Effector CD8-positive, alpha-beta T cell (primary cell): ENCODE results near the gene AKNAD1.

ENCODE experiments used
- DNase-seq: peaks from one replicate; lab custom pipeline; 2025; lab: John Stamatoyannopoulos, UW

Gene AKNAD1

DNA sequence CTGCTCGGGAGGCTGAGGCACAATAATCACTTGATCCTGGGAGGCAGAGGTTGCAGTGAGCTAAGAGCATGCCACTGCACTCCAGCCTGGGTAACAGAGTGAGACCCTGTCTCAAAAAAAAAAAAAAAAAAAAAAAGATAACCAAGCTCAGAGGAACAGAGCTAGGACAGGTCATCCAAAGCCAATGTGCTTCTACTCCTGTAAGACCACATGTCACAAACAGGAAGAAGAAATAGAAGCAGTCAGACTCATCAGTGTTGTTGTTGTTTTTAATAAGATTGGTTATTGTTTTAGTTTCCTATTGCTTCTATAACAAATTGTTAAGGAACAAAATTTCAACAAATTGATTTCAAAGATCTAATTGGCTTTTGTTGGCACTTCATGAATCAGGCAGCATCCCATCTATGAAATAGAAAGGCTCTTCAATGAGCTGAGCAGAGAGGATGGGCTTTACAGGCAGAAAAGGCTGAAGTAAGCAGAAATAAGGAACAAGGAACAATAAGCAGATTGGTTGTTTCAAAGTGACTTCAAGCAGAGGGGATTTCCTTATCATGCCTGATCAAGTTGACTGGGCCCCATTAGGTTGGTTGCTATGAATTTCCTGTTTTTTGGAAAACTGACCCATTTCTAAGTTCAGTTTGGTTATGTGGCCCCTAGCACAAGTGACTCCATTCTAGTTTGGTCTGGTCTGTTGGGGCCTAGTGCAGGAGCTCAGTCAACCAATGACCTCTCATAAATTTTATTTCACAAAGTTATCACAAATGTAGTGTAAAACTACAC, 6.0 kb upstream of the AKNAD1 start:
- DNase-seq = no peak

DNA sequence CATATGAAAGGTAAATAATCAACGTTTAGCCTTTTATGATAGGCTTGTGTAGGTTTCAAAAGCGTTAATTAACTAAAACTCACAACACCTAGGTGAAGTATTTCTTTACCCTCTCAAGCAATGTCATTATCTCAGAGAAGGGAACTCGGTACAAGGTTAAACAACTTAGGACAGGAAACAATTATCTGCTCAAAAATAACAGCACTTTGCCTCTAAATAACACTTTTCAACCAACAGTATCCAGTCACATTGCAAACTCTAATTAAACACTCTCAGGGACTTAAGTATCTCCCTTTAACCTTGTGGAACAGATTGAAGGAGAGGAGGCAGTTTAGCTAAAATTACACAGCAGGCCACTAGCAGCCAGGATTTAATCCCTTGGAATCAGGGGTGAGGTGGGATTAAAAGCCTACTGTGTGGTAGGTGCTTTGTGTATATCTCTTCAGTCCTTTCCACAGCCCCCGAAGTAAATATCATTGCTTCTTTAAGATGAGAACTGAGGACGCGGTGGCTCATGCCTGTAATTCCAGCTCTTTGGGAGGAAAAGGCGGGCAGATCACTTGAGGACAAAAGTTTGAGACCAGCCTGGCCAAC, 5.2 kb upstream of the AKNAD1 start:
- no peak for DNase-seq

DNA sequence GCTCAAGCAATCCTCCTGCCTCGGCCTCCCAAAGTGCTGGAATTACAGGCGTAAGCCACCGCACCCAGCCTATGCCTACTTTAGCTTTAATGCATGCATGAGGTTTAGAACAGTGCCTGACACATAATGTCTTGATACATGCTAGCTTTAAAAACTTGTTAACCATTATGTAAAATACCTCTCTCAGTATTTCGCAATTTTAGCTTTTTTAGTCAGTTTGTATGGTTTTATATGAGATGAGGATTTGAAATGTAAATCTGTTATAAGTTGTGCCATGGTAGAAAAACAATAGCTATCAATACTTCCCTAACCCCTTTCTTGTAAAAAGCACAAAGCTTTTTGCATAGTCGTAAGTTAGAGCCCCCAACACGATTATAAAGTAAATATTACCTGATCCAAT, 4.7 kb upstream of the AKNAD1 start:
- DNase-seq = no peak

DNA sequence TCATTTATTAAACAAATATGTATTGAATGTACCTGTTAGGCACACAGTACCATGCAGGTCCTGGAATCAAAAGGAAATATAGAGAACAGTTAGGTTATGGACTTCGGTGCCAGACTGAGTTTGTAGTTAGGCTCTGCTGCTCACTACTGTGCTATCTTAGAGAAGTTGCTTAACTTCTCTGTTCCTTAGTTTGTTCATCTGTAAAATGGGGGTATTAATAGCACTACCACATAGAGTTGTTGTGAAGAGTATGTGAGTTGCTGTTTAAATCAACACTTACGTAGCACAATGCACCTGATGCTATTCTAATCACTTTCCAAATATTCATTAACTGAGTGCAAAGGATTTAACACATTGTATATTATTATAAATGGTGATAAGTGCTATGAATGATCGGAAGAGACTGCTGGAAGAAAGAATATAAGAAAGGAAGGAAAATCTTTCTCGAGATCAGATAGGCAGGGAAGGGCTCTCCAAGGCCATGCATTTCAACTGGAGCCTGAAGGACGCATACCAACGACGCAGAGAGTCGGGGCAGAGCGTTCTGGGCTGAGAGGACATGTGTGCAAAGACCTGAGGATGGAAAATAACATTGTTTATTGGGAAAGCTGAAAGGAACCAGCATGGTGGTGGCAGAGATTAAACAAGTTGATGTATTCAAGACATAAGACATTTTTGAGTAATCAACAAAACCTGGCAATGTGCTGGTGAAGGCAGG, 3.5 kb upstream of the AKNAD1 start:
- DNase-seq = no peak

DNA sequence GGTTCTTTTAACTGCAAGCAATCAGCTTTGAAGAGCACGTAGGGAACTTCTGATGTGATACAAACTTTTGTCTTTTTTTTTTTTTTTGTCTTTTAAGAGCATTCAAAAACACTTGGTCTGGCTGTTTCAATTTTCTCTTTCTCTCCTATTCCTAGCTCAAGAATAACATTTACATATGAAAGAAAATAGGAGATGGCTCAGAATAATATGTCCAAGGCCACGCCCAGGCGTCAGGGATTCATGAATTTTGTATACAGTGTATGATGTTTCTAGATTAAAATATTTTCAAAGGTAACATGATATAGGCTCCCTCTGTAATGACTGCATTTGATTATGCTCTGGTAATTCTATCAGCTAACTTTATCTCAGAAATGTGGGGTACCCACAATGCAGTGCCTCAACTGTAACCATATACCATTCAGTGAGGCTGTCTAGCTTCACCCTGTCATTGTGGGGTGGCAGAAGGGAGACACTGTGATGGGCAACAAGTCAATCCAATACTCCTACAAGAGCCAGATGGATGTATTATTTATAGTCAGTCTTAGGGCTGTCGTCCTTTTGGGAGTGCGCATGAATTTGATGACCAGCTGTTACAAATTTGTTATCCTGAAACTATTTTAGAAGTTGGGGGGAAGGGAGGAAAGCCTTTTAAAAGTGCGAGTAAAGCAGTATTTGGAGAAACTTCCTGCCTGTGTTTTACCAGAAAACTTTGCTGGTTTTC, 1.5 kb upstream of the AKNAD1 start:
- no peak for DNase-seq

DNA sequence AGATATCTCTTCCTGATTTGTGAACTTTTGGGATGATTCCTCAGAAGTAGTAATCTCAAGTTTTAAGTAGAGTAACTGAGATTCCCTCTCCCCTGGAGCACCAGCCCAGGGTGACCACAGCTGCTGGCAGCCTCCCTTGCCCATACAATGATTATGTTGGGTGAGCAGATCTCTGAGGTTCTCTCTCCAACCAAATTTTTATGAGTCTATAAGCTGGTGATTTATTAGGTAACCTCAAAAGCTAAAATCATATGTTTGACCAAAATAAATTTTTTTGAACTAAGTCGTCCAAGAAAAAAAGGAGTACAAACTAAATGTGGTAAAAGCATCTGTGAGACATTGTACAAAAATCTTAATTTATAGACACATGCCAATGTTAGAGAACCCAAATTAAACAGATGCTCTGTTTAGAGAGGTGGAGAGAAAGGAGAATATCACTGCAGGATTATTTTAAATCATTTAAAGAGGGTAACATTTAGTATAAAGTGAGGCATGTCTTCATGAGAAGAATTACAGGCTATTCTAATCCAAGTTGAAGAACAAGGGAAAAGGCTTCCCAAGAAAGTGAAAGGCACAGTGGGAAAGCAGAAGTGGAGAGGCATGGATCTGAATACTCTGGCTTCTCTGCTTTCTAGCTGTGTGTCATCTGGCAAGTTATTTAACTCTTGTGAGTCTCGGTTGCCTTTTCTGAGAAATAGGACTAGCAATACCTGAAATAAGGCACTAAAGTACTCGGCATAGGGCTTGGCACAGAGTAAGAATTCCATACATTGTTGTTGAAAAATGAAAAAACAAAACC, 2.5 kb downstream of the AKNAD1 start:
- no peak for DNase-seq

DNA sequence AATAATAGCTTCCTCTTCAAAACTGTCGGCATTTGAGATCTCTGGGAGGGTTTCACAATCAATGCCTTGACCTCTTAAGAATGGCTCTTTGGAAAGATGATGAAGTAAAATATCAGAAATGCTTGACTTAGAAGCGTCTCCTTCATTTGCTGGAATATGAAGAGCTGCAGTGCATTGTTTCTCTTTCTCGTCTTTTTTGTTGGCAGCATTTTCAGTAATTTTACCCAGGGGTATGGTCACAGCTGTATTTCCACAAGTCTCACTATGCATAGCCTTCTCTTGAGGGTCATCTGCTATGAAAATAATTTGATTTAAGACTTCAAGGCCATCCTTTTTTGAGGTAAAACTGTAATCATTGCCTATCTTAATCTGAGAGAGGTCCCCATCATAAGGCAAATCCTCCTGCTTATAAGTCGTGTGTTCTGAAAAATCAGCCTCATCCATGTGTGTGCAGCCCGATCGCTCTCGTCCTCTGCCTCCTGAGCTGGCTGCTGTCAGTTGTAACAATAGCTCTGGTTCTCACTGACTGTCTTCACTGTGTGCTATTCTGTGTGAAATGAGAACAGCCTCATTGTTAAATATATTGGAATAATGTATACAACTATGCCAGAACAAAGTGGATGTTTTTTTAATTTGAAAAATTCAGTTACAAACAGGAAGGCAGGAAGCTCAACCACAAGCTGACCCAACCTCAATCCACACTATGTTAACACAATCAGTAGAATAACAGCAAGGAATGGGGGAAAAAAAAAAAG, 4.5 kb downstream of the AKNAD1 start:
- DNase-seq = no peak

DNA sequence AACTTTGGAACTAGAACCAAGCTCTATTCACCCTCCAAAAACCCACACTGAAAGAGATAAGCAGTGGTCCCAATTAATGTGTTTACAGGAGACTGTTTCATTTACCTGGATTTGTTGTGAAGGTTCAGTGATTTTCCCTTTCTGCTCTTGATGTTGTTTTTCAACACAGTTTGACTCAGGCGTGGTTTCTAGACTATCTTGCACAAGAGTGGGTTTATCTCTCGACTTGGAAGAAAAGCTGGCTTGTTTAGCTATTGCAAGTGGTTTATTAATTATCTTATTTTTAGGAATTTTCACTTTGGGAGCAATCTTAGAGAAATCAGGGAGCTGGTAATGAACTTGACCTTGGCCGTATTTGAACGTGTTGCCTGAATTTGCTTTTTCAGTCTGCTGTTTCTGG, 5.3 kb downstream of the AKNAD1 start:
- no peak for DNase-seq

DNA sequence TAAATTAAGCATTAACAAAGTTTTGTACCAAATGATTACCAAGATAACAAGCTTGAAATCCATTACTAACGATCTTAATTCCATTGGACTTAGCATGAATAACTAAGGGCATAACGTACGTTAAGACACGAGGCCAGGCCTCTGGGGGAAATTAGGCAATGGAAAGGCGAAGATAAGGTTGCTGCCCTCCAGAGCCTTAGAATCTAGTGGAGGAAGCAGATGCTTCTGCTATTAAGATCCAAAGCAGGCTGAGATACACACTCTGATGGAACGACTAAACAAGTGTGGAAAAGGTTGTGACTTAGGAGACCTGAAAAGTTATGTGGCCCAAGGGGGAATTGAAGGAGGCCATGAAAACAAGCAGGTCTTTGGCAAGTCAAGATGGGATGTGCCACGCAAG, 6.0 kb downstream of the AKNAD1 start:
- DNase-seq = no peak

DNA sequence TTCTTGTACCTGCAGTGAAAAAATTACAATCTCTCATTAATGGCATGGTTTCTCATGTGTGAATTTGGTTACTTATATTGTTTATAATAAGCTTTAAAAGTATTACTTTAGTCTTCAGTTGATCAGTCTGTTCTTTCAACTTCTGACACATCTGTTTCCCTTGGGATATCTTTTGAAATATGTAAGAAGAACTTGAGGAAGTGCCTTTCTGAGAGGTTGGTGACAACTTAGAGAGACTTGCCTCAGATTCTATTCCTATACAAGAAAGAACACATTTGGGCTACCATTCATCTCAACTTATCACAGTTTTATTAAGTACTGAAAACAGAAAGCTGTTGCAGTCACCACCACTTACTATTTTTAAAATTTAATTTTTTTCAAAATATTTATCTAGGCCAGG, 8.1 kb downstream of the AKNAD1 start:
- no peak for DNase-seq

DNA sequence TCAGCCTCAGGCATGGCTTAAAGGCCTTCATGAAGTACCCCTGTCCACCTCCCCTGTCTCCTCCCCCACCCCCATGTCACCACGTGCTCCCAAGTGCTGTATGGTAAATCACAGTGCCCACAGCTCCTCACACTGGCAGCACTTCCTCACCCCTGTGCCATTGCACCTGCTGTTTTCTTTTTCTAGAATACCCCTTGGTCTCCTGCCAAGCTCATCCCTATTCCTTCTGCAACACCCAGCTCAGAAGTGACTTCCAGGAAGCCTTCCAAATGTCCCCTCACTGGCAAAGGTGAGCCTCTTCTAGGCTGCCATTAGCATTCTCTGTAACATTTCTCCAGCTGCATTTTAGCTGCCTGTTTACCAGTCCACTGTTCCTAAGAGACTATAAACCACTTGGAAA, 9.4 kb downstream of the AKNAD1 start:
- no peak for DNase-seq

DNA sequence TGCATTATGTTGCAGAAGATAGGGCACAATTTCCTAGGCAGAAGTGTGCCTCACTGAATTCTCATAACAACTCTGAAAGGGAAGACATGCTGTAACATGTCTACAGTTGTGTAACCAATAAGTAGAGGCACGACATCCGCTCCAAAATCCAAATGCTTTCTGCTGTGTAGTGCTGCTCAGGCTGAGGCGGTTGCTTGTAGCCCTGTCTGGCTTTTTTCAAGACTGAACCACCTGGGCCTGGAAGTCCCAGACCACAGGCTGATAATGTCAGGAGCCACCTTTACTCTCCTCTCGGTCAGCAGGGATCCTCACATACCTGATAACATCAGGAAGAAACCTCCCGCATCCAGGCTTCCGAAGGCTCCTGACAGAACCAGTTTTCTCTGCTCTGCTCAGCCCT, 10.9 kb downstream of the AKNAD1 start:
- no peak for DNase-seq

DNA sequence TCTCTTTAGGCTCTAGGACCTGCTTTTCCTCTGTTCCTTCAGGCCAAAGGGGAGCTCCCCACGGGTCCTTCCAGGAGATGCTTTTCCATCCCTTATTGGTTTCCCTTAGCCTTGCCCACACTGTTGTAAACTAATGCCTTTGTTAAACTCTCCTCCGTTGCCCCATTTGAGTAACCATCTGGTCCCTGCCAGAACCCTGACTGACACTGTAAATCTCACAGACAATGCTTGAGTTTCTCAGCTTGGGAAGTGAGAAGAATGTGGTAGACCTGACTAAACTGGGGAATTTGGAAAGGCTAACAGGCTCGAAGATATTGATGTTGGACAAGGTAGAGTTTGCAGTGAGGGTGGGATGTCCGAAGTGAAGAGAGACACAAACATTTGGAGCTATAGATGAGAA, 11.4 kb downstream of the AKNAD1 start:
- no peak for DNase-seq

DNA sequence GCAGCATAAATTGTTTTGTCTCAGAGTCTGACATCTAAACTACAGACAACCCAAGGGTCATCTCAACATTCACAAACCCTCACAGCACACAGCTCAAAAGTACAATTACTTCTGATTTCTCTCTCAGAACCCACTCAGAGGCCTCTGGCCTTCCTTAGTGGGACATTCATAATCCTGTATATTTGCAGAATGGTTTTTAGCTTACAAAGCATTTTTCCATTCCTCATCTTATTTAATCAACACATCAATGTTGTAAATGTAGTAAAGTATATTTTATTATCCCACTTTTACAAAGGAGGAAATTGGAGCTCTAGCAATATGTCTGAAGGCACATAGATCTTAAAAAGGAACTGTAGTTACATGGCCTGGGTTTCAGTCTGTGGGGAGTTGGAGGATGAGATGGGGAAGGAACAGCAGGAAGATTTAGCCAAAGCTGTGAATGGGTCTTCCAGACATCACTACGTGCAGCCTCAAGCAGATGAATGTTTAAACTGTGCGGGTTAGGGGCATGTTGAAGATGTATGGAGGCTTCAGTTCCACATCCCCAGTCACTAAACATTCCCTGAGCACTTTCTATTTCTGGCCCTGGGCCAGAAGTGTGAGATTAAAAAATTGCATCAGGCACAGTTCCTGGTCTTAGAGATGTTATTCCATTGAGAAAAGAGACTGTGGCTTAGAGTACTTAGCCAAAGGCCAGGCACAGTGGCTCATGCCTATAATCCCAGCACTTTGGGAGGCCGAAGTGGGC, 13.3 kb downstream of the AKNAD1 start:
- no peak for DNase-seq

DNA sequence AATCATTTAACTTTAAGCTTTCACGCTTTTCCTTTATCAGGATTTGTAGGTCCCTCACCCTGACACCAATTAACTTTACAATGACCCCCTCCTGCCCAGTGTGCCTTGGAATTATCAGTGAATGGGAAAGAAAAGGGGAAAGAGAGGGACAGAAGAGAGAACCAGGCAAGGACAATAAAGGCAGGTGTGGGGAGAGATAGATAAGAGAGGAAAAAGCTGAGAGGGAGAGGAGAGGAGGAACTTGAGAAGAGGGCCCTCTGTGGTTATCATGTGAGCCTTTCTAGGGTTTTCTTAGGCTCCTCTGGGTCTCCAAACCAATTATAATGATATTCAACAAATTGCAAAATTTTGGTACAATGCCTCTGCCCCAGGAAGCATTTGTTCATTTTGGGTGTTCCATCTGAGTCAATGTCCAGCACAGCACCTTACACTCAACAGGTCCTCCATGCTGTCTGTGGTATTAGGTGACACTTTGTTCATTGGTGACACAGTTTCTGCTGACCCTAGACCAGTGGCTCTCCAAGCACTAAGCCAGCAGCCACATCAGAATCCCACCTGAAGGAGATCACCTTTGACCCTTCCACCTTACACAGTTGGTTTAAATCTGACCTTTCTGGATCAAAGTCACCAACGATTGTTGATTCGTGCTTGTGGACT, 14.2 kb downstream of the AKNAD1 start:
- DNase-seq = no peak

DNA sequence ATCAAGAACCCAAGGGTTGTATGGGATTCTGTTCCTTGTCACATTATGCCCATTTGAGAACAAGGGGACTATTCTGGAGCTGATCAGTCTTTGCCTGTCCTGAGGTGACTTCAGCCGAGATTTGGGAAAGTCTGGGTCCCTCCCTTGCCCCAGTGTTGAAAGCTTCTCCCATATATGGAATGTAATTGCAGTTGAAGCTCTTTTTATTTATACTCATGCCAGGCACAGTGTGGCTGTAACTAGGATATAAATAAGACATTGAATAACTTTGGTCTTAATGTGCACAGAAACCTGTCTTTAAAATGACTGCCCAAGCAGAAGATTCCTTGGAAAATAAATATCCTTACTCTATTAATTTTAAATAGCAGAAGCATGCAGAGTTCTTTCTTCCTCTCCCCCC, 15.2 kb downstream of the AKNAD1 start:
- DNase-seq = no peak

DNA sequence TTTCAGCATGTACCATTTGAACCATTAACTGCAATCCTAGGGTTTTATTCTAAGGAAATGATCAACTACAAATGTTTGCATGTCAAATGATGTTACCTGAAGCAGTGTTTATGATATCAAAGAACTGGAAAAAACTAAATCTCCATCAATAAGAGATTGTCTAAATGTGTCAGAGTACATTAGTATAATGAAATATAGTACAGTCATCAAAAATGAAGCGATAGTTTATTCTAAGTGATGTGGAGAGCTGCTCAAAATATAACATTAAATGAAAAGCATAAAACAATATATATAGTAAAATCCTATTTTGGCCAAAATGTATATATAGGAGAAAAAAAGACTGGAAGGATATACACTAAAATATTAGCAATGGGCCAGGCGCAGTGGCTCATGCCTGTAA, 24.0 kb downstream of the AKNAD1 start:
- no peak for DNase-seq

DNA sequence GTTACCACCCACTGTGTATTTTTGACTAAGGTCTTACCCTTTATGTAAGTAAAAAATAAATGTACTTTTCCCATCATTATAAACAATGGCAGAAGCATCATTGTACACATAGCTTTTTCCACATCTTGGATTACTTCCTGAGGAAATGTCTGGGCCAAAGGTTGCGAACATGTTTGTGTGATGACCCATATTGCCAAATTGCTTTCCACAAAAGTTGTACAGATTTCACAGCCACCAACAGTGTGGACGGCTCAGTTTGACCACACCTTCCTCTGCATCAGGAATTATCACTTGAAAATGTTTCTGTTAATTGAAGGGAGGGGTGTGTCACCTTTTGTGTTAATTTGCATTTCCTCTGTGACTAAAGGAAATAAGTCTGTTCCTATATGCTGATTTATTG, 25.7 kb downstream of the AKNAD1 start:
- no peak for DNase-seq

DNA sequence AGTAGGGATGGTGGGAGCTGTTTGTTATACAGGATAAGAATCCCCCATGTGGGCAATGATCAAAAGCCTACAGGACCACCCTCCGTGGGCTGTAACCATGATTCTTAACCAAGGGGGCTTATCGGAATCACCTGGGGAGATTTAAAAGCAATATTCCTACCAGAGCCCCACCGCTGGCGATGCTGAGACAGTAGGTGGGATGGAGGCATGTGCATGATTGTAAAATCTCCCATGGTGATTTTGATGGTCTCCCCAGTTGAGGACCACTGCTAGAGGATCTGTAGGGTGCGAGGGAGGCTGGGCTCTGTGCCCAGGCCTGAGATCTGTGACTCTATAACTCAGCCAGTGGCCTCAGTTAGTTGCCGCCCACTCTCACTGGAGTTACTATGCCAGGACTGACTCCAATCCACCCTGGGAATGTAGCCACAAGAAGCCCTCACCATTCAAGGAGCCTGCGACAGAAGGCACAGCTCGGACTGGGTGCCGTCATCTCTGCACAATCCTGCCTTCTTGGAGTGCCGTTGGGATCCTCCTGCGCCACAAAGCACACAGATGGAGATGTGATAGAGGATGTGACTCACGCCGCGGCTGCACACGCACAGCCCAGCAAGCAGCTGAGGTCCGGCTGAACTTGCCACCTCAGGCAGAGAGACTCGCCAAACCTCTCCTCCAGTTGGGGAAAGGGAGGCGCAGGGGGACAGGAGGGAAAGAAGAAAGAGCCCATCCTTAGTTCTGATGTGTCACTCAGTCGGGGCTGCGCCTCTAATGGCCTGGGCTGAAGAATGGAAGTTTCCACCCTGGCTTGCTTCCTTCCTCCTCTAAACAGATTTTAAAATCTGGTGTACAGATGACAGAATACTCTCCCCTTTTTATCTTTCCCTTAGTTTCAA, 26.5 kb downstream of the AKNAD1 start:
- no peak for DNase-seq
